Measurements from ENCODE around the gene NUP85.

The NUP85 gene

GRCh38 chr17:75285123-75285522 is 79.6 kb downstream of the NUP85 start:
- H3K4me3 ChIP-seq (ENCODE audit: low read depth, low read length) = no peak overlapping the region
- TF ChIP-seq CTCF (IDR thresholded peaks at IDR 0.05; ENCODE audit: low read depth, low read length) = no peak
